CD4-positive, alpha-beta T cell (primary cell): ENCODE results near the gene FRMPD3. TPM values are rescaled to one million over a fixed set of nuclear protein-coding genes. Genes with fewer than 3 reads are reported as not detected.

Source experiments
- ATAC-seq: fragments of 200-7000 bp; cut with Tn5 transposase; one replicate; pipeline ENCODE4 v1.10.0; 2022; ENCODE audit warnings: mild to moderate bottlenecking; ENCODE audit not compliant: poor library complexity
- CTCF ChIA-PET: fragments of 350-600 bp; sonication (Branson Sonifier 250); formaldehyde crosslinking; loops from one replicate; lab custom pipeline; 2021; ENCODE audit warnings: antibody characterized with exemption, inconsistent platforms; lab: Charles Lee
- POLR2A ChIA-PET: fragments of 350-600 bp; sonication (Branson Sonifier 250); formaldehyde crosslinking; loops from one replicate; lab custom pipeline; 2021; ENCODE audit warnings: antibody characterized with exemption, inconsistent platforms; lab: Charles Lee
- DNase-seq, 14 experiments: peaks; one replicate each; pipeline ENCODE4 v3.0.0-alpha.2; 2013 to 2020; ENCODE audit warnings: mixed read lengths in 2 of 14
- H3K27ac ChIP-seq, 2 donors: one replicate each; pipeline versions ENCODE4 v1.5.1 to v1.7.0; 2013; ENCODE audit warnings: low read length in 2 of 2, low read depth in 1 of 2, mild to moderate bottlenecking in 1 of 2
- H3K27me3 ChIP-seq, 2 experiments: 1 replicate in 1 of 2; 2 replicates in 1 of 2; pipeline versions ENCODE4 v1.6.1 to v1.7.0; 2013; ENCODE audit warnings: low read length in 2 of 2, control low read depth in 1 of 2, mild to moderate bottlenecking in 1 of 2, moderate library complexity in 1 of 2; ENCODE audit not compliant: insufficient read depth in 2 of 2, control insufficient read depth in 1 of 2
- H3K36me3 ChIP-seq: one replicate; pipeline ENCODE4 v1.6.1; 2013; ENCODE audit warnings: low read length, control low read depth; ENCODE audit not compliant: insufficient read depth
- H3K4me1 ChIP-seq: one replicate; pipeline ENCODE4 v1.6.1; 2013; ENCODE audit warnings: low read length, control low read depth; ENCODE audit not compliant: insufficient read depth
- H3K4me3 ChIP-seq: one replicate; pipeline ENCODE4 v1.5.1; 2013; ENCODE audit warnings: mild to moderate bottlenecking, low read length, moderate library complexity
- H3K9me3 ChIP-seq, 2 experiments: 1 replicate in 1 of 2; 2 replicates in 1 of 2; pipeline versions ENCODE4 v1.6.1 to v1.7.0; 2013; ENCODE audit warnings: low read length in 2 of 2, mild to moderate bottlenecking in 2 of 2, control low read depth in 1 of 2, moderate library complexity in 1 of 2; ENCODE audit not compliant: control insufficient read depth in 1 of 2, insufficient read depth in 1 of 2
- H3K27ac Mint-ChIP-seq: one replicate; pipeline ENCODE4 v1.8.0; 2020; ENCODE audit warnings: mixed read lengths
- H3K27me3 Mint-ChIP-seq: one replicate; pipeline ENCODE4 v1.8.0; 2021; ENCODE audit warnings: mixed read lengths
- H3K36me3 Mint-ChIP-seq: one replicate; pipeline ENCODE4 v1.8.0; 2021; ENCODE audit warnings: low read depth, mixed read lengths
- H3K4me1 Mint-ChIP-seq: one replicate; pipeline ENCODE4 v1.8.0; 2021; ENCODE audit warnings: low read depth, mixed read lengths
- H3K4me3 Mint-ChIP-seq: one replicate; pipeline ENCODE4 v1.8.0; 2020; ENCODE audit warnings: mild to moderate bottlenecking, mixed read lengths
- H3K9me3 Mint-ChIP-seq: one replicate; pipeline ENCODE4 v1.8.0; 2020; ENCODE audit warnings: mixed read lengths
- intact Hi-C, 2 experiments: fragments of 100-400 bp; cut with DNase I in 1 of 2; cut with micrococcal nuclease in 1 of 2; formaldehyde crosslinking; loops; one replicate each; pipeline versions ENCODE4 v1.15.1 to v1.9.0; 2023 to 2025; cut with DNase I, micrococcal nuclease
- total RNA-seq, 174 experiments: library from RNA in 2 of 174; stranded (reverse) in 2 of 174; gene quantifications; one replicate each; pipeline ENCODE4 v1.2.3 and lab custom pipeline; 2021 to 2026
- TF ChIP-seq, protein P1 (sequence below): fragments of 200-600 bp; IDR thresholded peaks from one replicate; pipeline ENCODE4 v1.8.0; 2022; ENCODE audit warnings: antibody characterized with exemption, mild to moderate bottlenecking

FRMPD3 gene
- total RNA-seq, 2 experiments from 2014 or later, result 0.06 TPM; not detected in 1

DNA sequence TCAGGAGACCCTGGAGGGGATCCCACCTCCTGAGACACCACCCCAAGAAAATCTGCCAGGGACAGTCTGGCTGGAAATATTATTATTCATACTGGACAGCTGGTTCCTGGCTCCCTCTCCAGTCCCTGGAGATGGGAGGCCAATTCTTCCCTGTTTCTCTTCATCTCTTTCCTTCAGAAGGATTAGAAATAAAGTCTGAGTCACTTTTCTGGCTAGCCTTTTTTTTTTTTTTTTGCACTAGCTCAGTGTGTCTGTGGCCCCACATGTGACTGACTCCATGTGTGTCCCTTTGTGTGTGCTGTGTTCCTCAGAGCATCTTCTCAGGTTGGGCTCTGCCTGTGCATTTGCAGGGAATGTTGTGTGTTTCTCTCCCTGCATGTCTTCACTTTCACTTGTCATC lies 1.8 kb upstream of the FRMPD3 start:
- TF ChIP-seq, protein P1, sequence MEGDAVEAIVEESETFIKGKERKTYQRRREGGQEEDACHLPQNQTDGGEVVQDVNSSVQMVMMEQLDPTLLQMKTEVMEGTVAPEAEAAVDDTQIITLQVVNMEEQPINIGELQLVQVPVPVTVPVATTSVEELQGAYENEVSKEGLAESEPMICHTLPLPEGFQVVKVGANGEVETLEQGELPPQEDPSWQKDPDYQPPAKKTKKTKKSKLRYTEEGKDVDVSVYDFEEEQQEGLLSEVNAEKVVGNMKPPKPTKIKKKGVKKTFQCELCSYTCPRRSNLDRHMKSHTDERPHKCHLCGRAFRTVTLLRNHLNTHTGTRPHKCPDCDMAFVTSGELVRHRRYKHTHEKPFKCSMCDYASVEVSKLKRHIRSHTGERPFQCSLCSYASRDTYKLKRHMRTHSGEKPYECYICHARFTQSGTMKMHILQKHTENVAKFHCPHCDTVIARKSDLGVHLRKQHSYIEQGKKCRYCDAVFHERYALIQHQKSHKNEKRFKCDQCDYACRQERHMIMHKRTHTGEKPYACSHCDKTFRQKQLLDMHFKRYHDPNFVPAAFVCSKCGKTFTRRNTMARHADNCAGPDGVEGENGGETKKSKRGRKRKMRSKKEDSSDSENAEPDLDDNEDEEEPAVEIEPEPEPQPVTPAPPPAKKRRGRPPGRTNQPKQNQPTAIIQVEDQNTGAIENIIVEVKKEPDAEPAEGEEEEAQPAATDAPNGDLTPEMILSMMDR, result no peak
- Histone ChIP-seq H3K4me3 (no peak overlapping the region), H3K27ac (no peak overlapping the region), H3K36me3 (no peaks in the 10 kb centered on the region), H3K9me3 (no peaks in the 10 kb centered on the region), H3K27me3 (peaks cover 12 to 21% of the 10 kb centered on the region in 2 experiments), H3K4me1 (peaks cover 17% of the 10 kb centered on the region)
- peaks cover 59% of the 10 kb centered on the region for H3K27me3 Mint-ChIP-seq
- H3K36me3 Mint-ChIP-seq, result no peaks in the 10 kb centered on the region
- H3K4me1 Mint-ChIP-seq, result peaks cover 11% of the 10 kb centered on the region
- ATAC-seq, result no peak
- intact Hi-C loops, result no loop called here
- H3K9me3 Mint-ChIP-seq, result no peaks in the 10 kb centered on the region
- ChIA-PET CTCF (no interaction called here), POLR2A (no interaction called here)
- H3K4me3 Mint-ChIP-seq, result no peak overlapping the region
- DNase-seq, result no peak
- no peak overlapping the region for H3K27ac Mint-ChIP-seq

GRCh38 chrX:107448625-107448997 lies 841 bp upstream of the FRMPD3 start:
- peak overlapping the region; percentile 22 for H3K4me3 Mint-ChIP-seq
- H3K27me3 ChIP-seq, result peaks cover 12 to 27% of the 10 kb centered on the region in 2 experiments
- H3K4me3 ChIP-seq, result no peak overlapping the region
- CTCF ChIA-PET, result no interaction called here
- peaks cover 17% of the 10 kb centered on the region for H3K4me1 ChIP-seq
- H3K36me3 Mint-ChIP-seq, result no peaks in the 10 kb centered on the region
- POLR2A ChIA-PET, result no interaction called here
- no peak overlapping the region for H3K27ac ChIP-seq
- no peaks in the 10 kb centered on the region for H3K36me3 ChIP-seq
- ATAC-seq, result no peak
- no peaks in the 10 kb centered on the region for H3K9me3 ChIP-seq
- DNase-seq, result no peak
- H3K9me3 Mint-ChIP-seq, result no peaks in the 10 kb centered on the region
- intact Hi-C loops, result no loop called here
- TF ChIP-seq, protein P1, result no peak
- no peak overlapping the region for H3K27ac Mint-ChIP-seq
- H3K4me1 Mint-ChIP-seq, result peaks cover 11% of the 10 kb centered on the region
- peaks cover 66% of the 10 kb centered on the region for H3K27me3 Mint-ChIP-seq

DNA sequence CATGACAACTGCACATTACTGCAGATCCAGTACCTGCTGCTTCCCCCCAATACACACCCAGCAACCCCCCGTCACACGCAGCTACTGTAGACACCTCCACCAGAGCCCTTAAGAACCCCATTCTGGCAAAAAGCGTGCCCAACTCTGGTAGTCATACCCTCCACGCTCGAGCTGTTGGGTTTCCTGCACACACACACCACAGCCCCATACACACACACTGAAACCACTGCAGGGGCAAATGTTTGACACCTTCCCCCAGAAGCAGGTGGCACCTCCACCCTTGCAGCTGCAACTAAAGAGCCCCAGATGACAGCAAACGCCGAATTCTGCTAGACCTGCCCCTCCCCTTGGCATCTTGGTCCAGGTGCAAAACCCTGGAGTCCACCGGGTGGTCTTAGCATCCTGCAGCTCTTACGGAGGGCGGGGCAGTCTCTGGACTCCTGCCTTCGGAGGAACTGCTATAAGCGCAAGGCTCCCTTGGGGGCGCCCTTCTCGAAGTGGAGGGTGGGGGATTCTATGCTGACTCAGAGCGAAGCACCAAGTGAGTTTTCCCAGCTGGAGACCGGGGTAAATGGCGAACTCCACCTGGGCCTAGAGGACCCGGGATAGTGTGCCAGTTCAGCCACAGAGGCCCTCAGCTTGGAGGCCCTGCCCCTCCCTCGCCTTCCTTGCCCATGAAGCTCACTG lies 1.5 kb downstream of the FRMPD3 start:
- TF ChIP-seq, protein P1, result no peak
- H3K27me3 Mint-ChIP-seq, result peaks cover 61% of the 10 kb centered on the region
- no peaks in the 10 kb centered on the region for H3K36me3 Mint-ChIP-seq
- ATAC-seq (no peak), DNase-seq (peak in 4 of 14 experiments; percentile 9 to 62 (median 18))
- Histone ChIP-seq H3K27me3 (peaks cover 10 to 27% of the 10 kb centered on the region in 2 experiments), H3K4me1 (peaks cover 17% of the 10 kb centered on the region), H3K36me3 (no peaks in the 10 kb centered on the region), H3K9me3 (no peaks in the 10 kb centered on the region), H3K27ac (no peak overlapping the region), H3K4me3 (no peak overlapping the region)
- intact Hi-C loops, result no loop called here
- peak overlapping the region; percentile 70 for H3K4me3 Mint-ChIP-seq
- H3K9me3 Mint-ChIP-seq, result no peaks in the 10 kb centered on the region
- H3K27ac Mint-ChIP-seq, result no peak overlapping the region
- H3K4me1 Mint-ChIP-seq, result peaks cover 11% of the 10 kb centered on the region
- POLR2A ChIA-PET, result no interaction called here
- CTCF ChIA-PET, result interaction anchor here (1.4 kb wide), 1 partner anchor 8 kb away, joined by 3 read pairs; no protein-coding TSS in a partner anchor
